PC-9 (cell line): ENCODE data around the gene SLC35F3. TPM values are rescaled to one million over a fixed set of nuclear protein-coding genes. Genes with fewer than 3 reads are reported as not detected.

Experiments
- BruUV-seq: library from RNA; stranded (reverse); fragments of 400-500 nt; replicated peaks from 2 replicates; lab custom pipeline; 2021; lab: Mats Ljungman, UMichigan
- CTCF ChIA-PET: fragments of 300-600 bp; sonication (Branson Sonifier 250); formaldehyde crosslinking; loops from one replicate; lab custom pipeline; 2022; ENCODE audit warnings: antibody characterized with exemption; lab: Charles Lee
- POLR2A ChIA-PET: fragments of 300-600 bp; sonication (Branson Sonifier 250); formaldehyde crosslinking; loops from one replicate; lab custom pipeline; 2022; ENCODE audit warnings: antibody characterized with exemption; ENCODE audit not compliant: unreplicated experiment; lab: Charles Lee
- DNase-seq, 2 experiments: peaks; one replicate each; pipeline versions ENCODE4 v3.0.0 to v3.0.0-alpha.2; 2015 to 2022; ENCODE audit warnings: mixed read lengths in 1 of 2
- H2AFZ ChIP-seq: fragments of 200-600 bp; sonication (generic); 2 replicates; pipeline ENCODE4 v1.8.1; 2017; ENCODE audit warnings: antibody characterized with exemption
- H3F3A ChIP-seq: fragments of 200-600 bp; sonication (generic); 2 replicates; pipeline ENCODE4 v1.8.1; 2017; ENCODE audit warnings: antibody characterized with exemption, mild to moderate bottlenecking, low read depth; ENCODE audit not compliant: insufficient read depth
- H3K27ac ChIP-seq: fragments of 200-600 bp; sonication (generic); 2 replicates; pipeline ENCODE4 v1.6.1; 2016; ENCODE audit warnings: mixed run types
- H3K27me3 ChIP-seq: fragments of 200-600 bp; sonication (generic); 2 replicates; pipeline ENCODE4 v1.6.1; 2016; ENCODE audit warnings: low read depth, mixed run types; ENCODE audit not compliant: insufficient read depth
- H3K36me3 ChIP-seq: fragments of 200-600 bp; sonication (generic); 2 replicates; pipeline ENCODE4 v1.6.1; 2016; ENCODE audit warnings: low read depth, mixed run types
- H3K4me1 ChIP-seq: fragments of 200-600 bp; sonication (generic); replicated peaks from 2 replicates; pipeline ENCODE4 v1.6.1; 2016; ENCODE audit warnings: mixed run types; ENCODE audit not compliant: insufficient read depth
- H3K4me2 ChIP-seq: fragments of 200-600 bp; sonication (generic); 2 replicates; pipeline ENCODE4 v1.6.1; 2017; ENCODE audit warnings: mixed run types
- H3K4me3 ChIP-seq: fragments of 200-600 bp; sonication (generic); 2 replicates; pipeline ENCODE4 v1.6.1; 2016; ENCODE audit warnings: mixed run types
- H3K79me2 ChIP-seq: fragments of 200-600 bp; sonication (generic); 2 replicates; pipeline ENCODE4 v1.6.1; 2017; ENCODE audit warnings: low read depth, mixed run types
- H3K9me2 ChIP-seq: fragments of 200-600 bp; sonication (generic); 2 replicates; pipeline ENCODE4 v1.8.1; 2017; ENCODE audit warnings: mild to moderate bottlenecking; ENCODE audit not compliant: insufficient read depth
- H3K9me3 ChIP-seq: fragments of 200-600 bp; sonication (generic); 2 replicates; pipeline ENCODE4 v1.8.1; 2016; ENCODE audit warnings: low read depth; ENCODE audit not compliant: insufficient read depth
- H4K20me1 ChIP-seq: fragments of 200-600 bp; sonication (generic); 2 replicates; pipeline ENCODE4 v1.8.1; 2017; ENCODE audit not compliant: insufficient read depth
- CTCF ChIP-seq: fragments of 200-600 bp; sonication (generic); conservative IDR thresholded peaks from 2 replicates; pipeline ENCODE4 v1.6.1; 2017; ENCODE audit warnings: mixed run types, antibody characterized with exemption, mild to moderate bottlenecking, moderate library complexity
- EZH2 ChIP-seq: fragments of 200-600 bp; sonication (generic); IDR thresholded peaks from 2 replicates; pipeline ENCODE4 v1.8.0; 2017; ENCODE audit warnings: antibody characterized with exemption, low read depth
- intact Hi-C: fragments of 100-400 bp; cut with micrococcal nuclease; formaldehyde crosslinking; loops from one replicate; pipeline ENCODE4 v1.10.0; 2022; ENCODE audit not compliant: unreplicated experiment
- total RNA-seq: library from RNA; stranded (reverse); gene quantifications from 2 replicates; pipeline ENCODE4 v1.2.3, GENCODE V29; 2021

Gene SLC35F3
- total RNA-seq, 1 experiment from 2014 or later = 6.1 TPM

GRCh38 chr1:234327577-234328164, 423.2 kb downstream of the SLC35F3 start:
- no peak for TF ChIP-seq CTCF
- TF ChIP-seq EZH2 = no peak
- H3K27me3 ChIP-seq = no peaks in the 10 kb centered on the region
- ChIA-PET POLR2A (no interaction called here), CTCF (interaction anchor here (0.6 to 0.7 kb wide), 2 partner anchors 181 to 235 kb away, joined by 3 read pairs; no protein-coding TSS in a partner anchor)
- no peaks in the 10 kb centered on the region for H3K79me2 ChIP-seq
- no peaks in the 10 kb centered on the region for H3K36me3 ChIP-seq
- no TSS peak for BruUV-seq
- no peaks in the 10 kb centered on the region for H3K9me3 ChIP-seq
- no peak overlapping the region for H2AFZ ChIP-seq
- no peak overlapping the region for H3K4me2 ChIP-seq
- no peaks in the 10 kb centered on the region for H3F3A ChIP-seq
- DNase-seq = no peak
- no peak overlapping the region for H3K4me3 ChIP-seq
- H3K27ac ChIP-seq = no peak overlapping the region
- intact Hi-C loops = loop anchor here (5.0 kb wide), 1 partner anchor 175 kb away; no protein-coding TSS in a partner anchor
- H3K9me2 ChIP-seq = peaks cover 6% of the 10 kb centered on the region; the same call in 1 of the 2 replicates
- H4K20me1 ChIP-seq = no peaks in the 10 kb centered on the region
- H3K4me1 ChIP-seq = no peaks in the 10 kb centered on the region

DNA sequence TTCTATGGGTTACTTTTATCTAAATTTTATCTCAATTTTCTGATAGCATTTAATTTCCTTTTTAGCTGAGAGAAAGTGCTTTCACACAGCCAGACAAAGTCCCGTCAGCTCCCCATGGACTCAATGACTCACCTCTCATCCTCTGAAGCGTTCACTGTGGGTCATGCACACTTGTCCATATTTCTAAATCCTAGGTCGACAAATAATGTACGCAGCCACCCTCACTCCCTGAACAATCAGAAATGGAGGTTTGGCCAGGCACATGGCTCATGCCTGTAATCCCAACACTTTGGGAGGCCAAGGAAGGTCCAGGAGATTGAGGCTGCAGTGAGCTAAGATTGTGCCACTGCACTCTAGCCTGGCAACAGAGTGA, 426.4 kb downstream of the SLC35F3 start:
- H3F3A ChIP-seq = no peaks in the 10 kb centered on the region
- POLR2A ChIA-PET = no interaction called here
- no peak for DNase-seq
- H3K9me2 ChIP-seq = peaks cover 6% of the 10 kb centered on the region; the same call in 1 of the 2 replicates
- H3K4me2 ChIP-seq = no peak overlapping the region
- CTCF ChIA-PET = no interaction called here
- intact Hi-C loops = no loop called here
- H3K9me3 ChIP-seq = 0 out of 2 replicates have a peak, but pooled peaks cover 2% of the 10 kb centered on the region
- TF ChIP-seq CTCF (no peak), EZH2 (no peak)
- no peaks in the 10 kb centered on the region for H3K79me2 ChIP-seq
- H3K4me3 ChIP-seq = no peak overlapping the region
- no peak overlapping the region for H2AFZ ChIP-seq
- no TSS peak for BruUV-seq
- no peaks in the 10 kb centered on the region for H4K20me1 ChIP-seq
- H3K27me3 ChIP-seq = no peaks in the 10 kb centered on the region
- H3K36me3 ChIP-seq = no peaks in the 10 kb centered on the region
- no peak overlapping the region for H3K27ac ChIP-seq
- no peaks in the 10 kb centered on the region for H3K4me1 ChIP-seq

DNA sequence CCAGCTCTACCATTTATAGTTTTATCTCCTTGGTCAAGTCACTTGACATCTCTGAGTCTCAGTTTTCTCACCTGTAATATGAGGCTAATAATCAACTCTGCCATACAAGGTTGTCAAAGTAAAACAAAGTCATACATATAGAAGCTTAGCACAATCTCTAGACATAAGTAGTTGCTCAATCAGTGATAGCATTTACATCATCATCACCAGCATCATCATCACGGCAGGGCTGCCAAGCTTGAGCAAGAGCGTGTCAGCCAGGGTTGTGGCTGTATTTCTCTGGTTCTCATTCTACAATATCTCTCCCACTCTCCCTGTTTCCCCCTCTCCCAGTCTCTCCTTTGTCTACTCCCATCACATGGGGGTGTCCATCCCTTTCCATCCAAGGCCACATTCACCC, 427.0 kb downstream of the SLC35F3 start:
- H3K4me3 ChIP-seq = no peak overlapping the region
- intact Hi-C loops = no loop called here

More for the DNA sequence above, 427.0 kb downstream of the SLC35F3 start:
- DNase-seq = no peak
- BruUV-seq = no TSS peak
- POLR2A ChIA-PET = no interaction called here
- H3K27ac ChIP-seq = no peak overlapping the region
- no peaks in the 10 kb centered on the region for H3K36me3 ChIP-seq
- H2AFZ ChIP-seq = no peak overlapping the region
- no peak overlapping the region for H3K4me2 ChIP-seq
- no peaks in the 10 kb centered on the region for H3K27me3 ChIP-seq
- CTCF ChIA-PET = no interaction called here
- no peak for TF ChIP-seq EZH2
- no peak for TF ChIP-seq CTCF
- H3K9me2 ChIP-seq = peaks cover 6% of the 10 kb centered on the region; the same call in 1 of the 2 replicates
- no peaks in the 10 kb centered on the region for H3F3A ChIP-seq
- 0 out of 2 replicates have a peak, but pooled peaks cover 9% of the 10 kb centered on the region for H3K9me3 ChIP-seq
- H3K4me1 ChIP-seq = no peaks in the 10 kb centered on the region
- no peaks in the 10 kb centered on the region for H3K79me2 ChIP-seq
- H4K20me1 ChIP-seq = no peaks in the 10 kb centered on the region
